ENCODE data around the gene AEBP1.
A peak's percentile ranks its signal among the peaks of the same experiment; 100 is the strongest.
"Not testable (repeated sequence)": the region's sequence is repeated elsewhere in the genome, so short reads cannot be mapped to it uniquely, and the experiment has no call there.

Gene AEBP1

DNA sequence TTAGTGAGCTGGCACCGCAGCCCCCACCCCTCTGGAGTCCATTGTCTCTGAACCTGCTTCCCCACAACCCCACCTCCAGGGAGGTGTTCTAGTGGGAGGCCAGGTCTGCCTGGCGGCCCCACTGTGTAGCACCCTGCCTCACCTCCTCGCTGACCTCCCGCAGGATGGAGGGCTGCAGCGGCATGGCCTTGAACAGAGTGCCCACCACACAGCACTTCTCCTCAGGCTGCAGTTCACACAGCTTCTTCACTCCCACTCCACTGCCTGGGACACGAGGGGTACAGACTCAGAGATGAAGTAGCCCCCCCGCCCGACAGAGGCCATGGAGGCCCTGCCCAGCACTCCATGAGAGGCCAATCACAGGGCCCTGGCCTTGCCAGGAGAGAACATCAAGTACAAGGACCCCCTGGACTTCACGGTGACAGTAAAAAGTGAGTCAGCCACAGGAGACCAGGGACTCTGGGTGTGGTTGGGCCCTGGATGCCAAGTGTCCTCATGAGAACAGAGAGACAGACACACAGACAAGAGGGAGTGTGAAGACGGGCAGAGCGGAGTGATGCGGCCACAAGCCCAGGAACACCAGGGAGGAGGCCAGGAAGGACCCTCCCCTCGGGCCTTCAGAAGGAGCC is 13.8 kb downstream of the AEBP1 start:
- no peak for DNase-seq (ENCODE audit: low read depth)

DNA sequence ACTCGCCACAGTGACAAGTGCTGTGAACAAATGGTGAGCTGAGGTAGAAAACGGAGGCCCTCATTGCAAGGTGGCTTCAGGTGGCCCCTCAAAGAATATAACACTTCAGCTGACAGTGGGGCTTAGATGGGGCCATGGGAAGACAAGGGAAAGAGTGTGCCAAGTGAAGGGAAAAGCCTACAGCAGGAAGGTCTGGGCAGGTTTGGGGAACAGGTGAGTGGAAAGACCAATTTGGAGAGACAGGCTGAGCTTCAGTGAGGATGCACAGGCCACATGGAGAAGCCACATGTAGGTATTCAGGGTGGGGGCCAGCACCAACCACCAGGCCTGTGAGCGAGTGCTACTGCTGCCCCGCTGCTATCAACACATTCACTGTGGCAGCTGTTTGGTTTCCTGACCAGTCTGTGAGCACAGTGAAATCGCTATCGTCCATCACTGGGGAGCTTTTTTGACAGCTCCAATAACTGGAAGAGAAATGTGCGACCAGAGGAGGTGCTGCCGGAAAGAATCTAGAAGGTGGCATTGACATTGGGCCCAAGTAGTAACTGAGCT is 15.8 kb downstream of the AEBP1 start:
- DNase-seq (ENCODE audit: low read depth) = no peak

GRCh38 chr7:44120395-44120794 is 16.2 kb downstream of the AEBP1 start:
- no peak for DNase-seq (ENCODE audit: low read depth)

DNA sequence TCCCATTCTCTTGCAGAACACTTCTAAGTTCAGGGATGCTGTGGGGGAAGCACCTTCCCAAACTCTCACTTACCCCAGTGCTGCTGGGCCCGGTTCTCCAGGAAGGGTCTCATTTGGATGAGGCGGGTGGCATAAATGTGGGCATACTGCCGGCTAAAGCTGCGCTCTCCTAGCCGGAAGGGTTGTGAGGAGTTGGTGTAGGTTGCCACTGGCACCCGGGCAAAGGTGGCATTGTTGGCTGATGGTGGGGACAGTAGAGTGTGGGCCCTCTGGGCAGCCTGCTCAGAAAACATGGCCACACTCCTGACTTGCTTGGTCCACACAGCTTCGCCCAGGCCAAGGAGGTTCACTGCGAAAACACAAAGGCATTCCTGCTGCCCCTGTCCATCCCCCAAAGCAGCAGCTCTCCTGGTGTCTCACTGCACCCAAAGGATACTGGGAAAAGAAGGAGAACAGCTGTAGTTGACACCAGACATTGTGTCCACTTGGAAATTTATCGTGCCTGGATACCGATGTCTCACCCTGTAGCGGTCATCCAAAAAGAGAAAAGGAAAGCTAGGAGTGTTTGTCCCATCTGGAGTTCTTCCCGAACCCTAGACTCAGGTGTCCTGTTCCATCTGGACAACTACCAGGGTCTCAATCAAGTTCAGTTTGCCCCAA is 17.7 kb downstream of the AEBP1 start:
- DNase-seq (ENCODE audit: low read depth) = no peak

DNA sequence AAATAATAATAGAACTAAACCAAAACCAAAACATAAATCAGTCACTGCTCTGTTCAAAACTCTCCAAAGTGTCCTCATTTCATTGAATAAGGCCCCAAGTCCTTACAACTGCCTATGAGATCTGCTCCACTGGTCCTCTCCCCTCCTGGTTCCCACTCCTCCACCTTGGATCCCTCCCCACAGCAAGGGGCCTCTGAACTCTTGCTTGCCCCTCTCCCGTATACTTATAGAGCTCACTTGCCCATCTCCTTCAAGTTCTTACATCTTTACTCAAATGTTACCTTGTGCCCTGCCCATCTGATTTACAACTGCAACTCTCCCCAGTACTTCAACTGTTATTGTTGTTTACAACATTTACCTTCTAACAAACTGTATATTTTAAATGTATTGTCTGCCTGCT is 18.4 kb downstream of the AEBP1 start:
- DNase-seq (ENCODE audit: low read depth) = no peak

GRCh38 chr7:44123190-44124003 is 19.3 kb downstream of the AEBP1 start, which contains the start of gene POLD2:
TSS of gene POLD2 (minus strand) at chr7:44123548. CDS start at chr7:44122053, 1,495 bp downstream.
- DNase-seq (ENCODE audit: low read depth) = peak; percentile 98

DNA sequence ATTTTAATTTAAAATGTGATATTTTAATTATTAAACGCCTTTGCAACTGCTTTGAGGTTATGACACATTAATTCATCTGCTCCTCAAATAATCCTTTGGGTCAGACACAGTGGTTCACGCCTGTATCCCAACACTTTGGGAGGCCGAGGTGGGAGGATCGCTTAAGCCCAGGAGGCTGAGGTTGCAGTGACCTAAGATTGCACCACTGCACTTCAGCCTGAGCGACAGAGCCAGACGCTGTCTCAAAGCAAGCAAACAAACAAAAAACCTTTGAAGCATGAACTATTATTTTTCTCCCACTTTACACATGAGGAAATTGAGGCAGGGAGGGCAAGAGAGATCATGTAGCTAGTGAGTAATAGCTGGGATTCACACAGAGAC is 20.7 kb downstream of the AEBP1 start:
- DNase-seq (ENCODE audit: low read depth) = no peak

- DNase-seq (ENCODE audit: low read depth) = not testable (repeated sequence)
Observed at GRCh38 chr7:44126574-44126973, 22.4 kb downstream of the AEBP1 start.

GRCh38 chr7:44127161-44127560 is 23.0 kb downstream of the AEBP1 start:
- DNase-seq (ENCODE audit: low read depth) = no peak

DNA sequence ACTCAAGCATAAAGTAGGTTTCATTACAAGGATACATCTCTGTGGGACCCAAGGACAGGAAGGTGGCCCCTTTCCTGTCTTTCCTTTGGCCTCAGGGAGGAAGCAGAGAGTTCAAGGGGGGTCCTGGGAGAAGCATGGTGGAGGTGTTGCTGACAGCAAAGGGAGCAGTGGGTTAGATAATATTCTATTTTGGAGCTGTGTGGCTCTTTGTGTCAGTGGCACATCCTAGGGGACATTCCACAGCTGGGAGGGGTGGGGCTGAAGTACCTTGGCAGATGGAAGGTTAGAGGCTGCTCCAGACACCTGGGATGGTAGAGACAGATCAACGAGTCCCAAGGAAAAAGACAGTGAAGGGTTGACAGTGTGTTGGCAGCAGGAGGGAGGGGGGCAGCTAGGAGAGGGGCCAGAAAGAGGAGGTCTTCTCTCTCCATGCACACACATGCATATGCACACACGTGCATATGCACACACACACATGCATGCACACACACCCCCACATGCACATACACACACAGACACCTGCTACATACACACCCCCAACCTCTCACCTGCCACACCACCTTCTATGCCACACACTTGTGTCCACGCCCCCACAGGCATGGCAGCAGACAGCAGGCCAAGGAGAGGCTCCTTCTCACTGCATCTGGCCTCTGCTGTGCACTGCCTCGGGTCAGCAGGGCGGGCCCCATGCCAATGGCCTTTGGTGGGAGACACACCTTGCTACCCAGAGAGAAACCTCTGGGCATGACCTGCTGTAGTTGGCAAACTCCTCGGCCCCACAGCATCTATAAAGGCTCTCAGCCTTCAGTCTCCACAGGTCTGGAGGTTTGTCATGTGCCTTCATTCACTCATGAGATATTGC is 24.8 kb downstream of the AEBP1 start:
- no peak for DNase-seq (ENCODE audit: low read depth)

GRCh38 chr7:44131173-44132029 is 27.3 kb downstream of the AEBP1 start:
- no peak for DNase-seq (ENCODE audit: low read depth)

GRCh38 chr7:44132039-44132438 is 27.9 kb downstream of the AEBP1 start:
- DNase-seq (ENCODE audit: low read depth) = no peak

GRCh38 chr7:44133295-44133694 is 29.1 kb downstream of the AEBP1 start:
- no peak for DNase-seq (ENCODE audit: low read depth)

- DNase-seq (ENCODE audit: low read depth) = no peak
Observed at GRCh38 chr7:44134943-44135628, 30.9 kb downstream of the AEBP1 start.

GRCh38 chr7:44136731-44137130 is 32.6 kb downstream of the AEBP1 start:
- DNase-seq (ENCODE audit: low read depth) = no peak

DNA sequence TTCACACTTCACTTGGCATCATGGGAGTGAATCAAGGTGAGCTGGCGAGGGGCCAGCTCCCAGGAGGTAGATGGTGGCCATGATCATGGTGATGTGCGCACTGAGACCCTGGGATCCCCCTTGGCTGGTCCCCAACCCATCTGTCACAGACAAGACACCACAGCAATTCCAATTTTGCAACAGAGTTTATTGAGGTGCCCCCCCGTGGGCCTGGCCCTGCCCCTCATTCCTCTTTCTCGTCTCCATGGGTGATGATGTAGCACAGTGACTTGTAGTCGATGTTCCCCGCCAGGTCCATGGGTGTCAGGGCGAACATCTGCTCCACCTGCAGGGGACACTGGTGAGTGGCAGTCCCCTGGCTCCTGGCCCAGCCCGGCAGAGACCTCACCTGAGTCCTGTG is 34.6 kb downstream of the AEBP1 start:
- no peak for DNase-seq (ENCODE audit: low read depth)

DNA sequence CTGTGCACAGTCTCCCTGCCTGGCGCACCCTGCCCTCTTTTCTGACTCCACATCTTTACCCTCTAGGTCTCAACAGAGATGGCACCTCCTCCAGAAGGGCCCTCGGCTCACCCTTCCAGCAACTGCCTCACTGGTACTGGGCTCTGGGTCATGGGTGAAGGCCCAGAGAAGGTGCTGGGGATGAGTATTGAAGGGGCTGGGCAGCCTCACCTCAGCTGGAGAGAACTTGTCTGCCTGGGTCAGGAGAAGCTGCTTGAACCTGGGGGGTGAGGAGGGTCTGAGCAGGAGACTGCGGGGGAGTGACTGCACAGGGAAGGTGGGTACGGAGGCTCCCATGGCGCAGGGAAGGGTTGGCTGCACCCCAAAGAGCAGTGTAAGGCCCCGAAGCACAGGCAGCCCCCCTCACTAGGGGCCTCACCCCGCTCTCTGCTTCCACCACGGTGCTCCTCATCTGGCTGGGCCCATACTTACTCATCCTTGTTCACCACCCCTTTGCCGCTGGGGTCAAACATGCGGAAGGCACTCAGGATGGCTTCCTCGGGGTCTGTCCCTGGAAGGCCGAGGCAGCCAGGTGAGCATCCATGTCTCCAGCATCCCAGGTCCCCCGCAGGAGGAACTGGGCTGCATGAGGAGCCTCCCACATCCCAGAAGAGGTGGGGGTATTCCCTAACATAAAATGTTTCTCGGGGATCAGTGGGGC is 35.3 kb downstream of the AEBP1 start:
- DNase-seq (ENCODE audit: low read depth) = no peak

GRCh38 chr7:44140341-44140740 is 36.2 kb downstream of the AEBP1 start:
- no peak for DNase-seq (ENCODE audit: low read depth)

- no peak for DNase-seq (ENCODE audit: low read depth)
Observed at GRCh38 chr7:44141221-44141850, 37.2 kb downstream of the AEBP1 start, which contains the start of gene MYL7. TSS of gene MYL7 (minus strand) at chr7:44141332. CDS start at chr7:44141305, 27 bp downstream.
